GM18520 (cell line): ENCODE results near the gene RUNDC1.

Experiments
- ATAC-seq: cut with Tn5 transposase; IDR thresholded peaks from one replicate; pipeline ENCODE4 v1.9.1; 2021; ENCODE audit not compliant: unreplicated experiment

The RUNDC1 gene

DNA sequence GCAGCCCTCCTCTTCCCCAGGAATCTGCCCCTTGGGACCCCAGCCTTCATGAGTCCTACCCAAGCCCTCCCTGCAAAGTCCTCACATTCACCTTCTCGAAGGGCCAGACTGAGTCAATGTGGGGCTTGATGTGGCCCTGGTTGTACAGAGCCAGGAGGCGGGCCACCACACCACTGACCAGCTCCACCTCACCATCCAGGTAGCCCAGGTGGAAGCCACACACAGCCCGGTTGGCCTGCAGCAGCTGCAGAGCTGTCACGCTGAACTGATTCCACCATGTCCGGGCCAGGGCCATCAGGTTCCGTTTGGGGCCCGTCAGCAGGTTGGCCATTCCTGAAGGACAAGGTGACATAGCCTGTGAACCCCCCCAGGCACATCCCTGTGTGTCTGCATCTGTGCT, 35.9 kb downstream of the RUNDC1 start:
- ATAC-seq, result no peak

DNA sequence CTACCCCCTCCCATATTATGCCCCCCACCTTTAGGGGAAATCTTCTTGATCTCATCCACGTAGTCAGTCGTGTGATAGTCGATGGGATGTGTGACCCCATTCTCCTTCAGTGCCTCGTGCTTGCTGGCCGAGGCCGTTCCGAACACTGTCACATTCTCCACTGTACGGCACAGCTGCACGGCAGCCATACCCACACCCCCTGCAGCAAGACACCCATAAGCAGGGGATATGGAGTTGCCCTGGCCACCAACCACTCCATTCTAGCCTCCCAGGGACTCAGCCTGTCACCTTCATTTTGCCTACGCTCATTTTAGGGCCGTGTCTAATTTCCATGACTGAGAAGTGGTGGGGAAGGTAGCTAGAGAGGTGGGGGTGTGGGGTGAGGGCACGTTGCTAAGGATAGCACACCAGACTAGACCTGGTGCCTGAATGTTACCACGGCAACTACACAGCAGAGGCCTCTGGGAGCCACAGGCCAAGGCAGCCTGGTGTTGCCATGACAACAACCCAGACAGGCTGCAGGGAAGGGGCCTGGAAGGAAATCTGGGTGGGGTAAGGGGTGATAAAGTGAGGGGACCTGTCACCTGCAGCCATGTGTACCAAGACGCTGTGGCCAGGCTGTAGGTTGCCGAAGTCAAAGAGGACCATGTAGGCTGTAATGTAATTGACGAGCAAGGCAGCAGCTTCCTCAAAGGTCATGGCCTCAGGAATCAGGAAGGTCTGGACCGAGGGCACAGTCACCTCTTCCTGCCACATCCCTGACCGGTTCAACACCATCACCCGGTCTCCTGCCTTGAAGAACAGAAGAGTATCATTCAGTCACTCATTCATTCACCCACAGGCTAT, 37.9 kb downstream of the RUNDC1 start:
- ATAC-seq, result no peak

DNA sequence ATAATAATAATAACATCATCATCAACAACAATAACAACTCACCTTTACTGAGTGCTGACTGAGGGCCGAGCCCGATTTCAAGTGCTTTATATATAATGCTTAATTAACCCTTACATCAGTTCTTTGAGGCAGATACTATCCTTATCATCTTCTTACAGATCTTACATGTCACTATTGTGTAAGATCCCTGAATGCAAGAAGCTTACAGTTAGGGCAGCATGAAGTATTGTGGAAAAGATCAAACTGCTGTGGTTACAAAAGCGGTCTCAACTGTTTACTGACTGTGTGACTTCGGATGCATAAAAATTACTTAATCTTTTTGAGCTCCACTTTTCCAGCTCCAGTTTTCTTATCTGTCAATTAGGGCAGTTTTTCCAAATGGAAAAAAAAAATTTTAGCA, 38.6 kb downstream of the RUNDC1 start:
- ATAC-seq, result no peak

DNA sequence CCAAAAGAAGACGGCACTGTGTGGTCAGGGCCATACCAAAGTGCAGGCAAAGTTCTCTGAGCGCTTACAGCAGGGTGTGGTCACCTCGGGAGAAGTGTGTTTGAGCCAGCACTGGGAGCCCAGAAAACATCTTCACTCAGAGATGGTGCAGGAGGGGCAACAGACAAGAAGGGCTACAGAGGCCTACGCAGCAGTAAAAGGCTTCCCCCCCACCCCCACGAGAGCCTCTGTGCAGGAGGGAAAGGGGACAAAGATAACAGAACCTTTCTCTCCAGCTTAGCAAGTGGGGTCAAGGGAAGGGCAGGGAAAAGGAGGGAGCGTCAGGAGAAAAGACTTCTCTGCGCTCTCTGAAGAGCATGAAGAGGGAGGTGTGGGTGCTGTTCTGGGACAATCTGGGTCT, 39.1 kb downstream of the RUNDC1 start:
- ATAC-seq, result no peak

DNA sequence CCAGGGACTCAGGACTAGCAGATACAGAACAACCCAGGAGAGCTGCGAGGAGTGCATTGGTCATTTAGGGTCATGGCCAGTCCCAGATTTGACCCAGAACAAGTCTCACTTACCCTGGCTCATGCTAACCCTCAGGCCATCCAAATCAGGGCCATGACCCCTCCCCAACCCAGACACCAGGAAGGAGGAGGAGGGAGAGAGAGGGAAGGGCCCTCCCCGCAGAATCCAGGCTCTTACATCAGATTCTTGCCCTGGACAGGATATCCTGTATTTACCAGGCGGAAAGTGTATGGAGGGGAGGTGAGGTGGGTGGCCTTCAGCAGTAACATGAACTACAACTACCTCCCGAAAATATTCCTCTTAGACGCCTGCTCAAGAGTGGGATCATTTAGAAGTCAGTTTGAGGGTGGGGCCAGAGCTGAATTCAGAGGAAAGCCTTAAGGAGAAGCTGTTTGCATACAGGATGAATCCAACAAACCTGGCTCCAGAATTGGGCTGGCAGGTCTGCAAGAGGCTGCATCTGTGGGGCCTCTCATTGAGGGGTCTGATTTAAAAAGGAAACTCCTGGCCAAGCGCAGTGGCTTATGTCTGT, 39.8 kb downstream of the RUNDC1 start:
- no peak for ATAC-seq

DNA sequence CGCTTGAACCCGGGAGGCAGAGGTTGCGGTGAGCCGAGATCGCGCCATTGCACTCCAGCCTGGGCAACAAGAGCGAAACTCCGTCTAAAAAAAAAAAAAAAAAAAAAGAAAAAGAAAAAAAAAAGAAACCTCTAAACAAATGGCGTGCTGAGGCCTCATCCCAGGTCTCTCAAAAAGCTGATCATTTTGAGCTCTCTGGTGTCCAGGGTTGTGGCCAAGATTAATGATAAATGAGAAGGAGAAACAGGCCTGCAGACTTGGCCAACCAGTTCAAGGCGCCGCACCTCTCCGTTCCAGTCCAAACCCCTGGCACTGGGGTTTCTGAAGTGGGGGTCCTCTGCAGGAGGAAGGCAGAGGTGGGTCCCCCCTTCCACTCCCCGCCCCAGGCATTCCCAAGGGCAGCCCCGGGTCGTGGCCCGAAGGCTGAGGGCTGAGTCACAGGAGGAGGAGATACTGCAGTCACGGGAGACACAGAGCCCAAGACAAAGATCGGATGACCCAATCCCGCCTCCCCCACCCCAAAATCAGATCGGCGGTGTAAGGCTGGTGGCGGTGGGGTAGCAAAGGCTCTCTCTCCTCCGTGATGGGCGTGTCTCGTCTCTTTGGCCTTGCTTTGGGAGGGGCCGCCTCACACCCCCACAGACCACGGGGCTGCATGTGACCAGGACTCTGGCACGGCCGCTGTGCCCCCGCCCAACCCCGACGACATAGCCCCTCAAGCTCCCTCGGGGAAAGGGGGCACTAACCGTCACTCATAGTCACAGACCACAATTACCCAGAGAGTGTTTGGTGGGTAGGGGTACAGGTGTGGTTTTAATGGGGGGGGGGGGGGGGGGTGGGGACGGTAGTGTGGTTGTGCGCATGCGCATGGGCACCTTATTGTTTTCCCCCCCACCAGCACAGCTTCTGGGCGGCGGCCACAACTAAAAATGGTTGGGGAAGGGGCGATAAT, 40.7 kb downstream of the RUNDC1 start:
- ATAC-seq, result no peak

DNA sequence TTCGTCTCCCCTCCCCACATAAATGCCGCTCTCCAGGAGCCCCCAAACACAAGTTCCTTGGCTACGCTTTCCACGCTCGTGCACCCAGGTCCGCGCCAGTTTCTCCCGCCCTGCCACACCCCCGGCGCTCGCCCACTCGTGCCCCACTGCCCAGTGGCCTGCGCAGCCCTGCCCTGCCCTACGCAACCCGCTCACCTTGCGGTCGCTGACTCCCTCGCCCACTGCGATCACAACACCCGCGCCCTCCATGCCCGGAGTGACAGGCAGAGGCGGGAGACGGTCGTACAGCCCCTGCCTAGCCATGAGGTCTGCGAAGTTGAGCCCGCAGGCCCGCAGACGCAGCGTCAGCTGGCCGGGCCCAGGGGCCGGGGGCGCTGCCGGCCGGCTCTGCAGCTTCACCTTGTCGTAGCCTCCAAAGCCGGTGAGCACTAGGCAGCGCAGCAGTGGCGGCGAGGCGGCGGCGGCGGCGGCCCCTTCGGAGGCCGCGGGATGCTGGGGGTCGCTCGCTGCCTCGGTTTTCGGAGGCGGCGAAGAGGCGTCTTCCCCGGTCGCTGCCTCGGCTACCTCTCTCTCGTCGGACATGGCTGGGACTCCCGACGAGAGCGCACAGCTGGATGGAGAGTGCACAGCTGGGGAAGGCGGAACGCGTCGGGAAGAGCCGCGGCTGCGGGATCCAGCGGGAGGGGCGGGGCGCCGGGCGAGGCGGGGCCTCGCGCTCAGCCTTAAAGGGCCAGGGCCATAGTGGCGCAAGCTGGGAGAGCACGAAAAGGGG, 41.6 kb downstream of the RUNDC1 start, which contains the start of gene VAT1:
Gene VAT1, minus strand, starts transcription at position 645 of the 772 bp plus-strand sequence. Its CDS starts 63 bp downstream, at position 582.
- no peak for ATAC-seq

DNA sequence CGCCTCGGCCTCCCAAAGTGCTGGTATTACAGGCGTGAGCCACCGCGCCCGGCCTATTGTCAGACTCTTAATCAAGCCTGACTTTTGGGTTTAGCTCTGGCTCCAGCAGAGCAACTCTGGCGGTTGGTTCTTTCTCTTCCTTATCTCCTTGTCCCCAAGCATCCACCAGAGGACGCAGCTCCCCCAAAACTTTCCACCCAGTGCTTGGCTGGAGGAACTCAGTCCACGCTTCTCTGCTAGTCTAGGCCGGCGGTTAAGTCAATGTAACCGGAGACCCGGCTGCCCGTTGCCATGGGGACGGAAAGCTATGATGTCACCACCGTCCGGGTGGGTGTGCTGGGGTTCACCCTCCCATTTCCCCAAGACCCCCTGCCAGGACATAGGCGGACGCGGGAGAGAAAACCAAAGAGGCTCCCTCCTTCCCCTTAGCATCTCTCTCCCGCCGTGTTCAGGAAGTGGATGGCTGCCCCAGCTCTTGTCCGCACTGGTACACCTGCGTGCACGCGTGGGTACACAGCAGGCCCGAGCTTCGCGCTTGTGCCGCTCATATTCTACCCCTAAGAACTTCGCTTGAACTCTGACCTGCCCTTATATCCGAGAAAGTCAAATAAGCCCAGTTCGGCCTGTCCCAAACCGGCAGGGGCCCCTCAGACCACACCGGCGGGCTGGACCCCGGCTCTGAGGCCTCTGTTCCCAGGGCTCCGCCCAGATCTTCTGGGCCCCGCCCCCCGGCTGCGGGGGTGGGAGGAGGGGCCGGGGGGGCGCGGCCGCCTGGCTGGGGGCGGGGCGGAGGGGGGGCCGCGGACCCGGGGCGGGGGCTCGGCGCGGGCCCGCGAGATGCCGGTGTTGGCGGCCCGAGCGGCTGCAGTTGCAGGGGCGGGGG, 44.3 kb downstream of the RUNDC1 start, which contains the start of gene RND2:
Gene RND2, plus strand, starts transcription at position 825 of the 883 bp plus-strand sequence. CDS start 117 bp downstream, outside the sequence.
- no peak for ATAC-seq

DNA sequence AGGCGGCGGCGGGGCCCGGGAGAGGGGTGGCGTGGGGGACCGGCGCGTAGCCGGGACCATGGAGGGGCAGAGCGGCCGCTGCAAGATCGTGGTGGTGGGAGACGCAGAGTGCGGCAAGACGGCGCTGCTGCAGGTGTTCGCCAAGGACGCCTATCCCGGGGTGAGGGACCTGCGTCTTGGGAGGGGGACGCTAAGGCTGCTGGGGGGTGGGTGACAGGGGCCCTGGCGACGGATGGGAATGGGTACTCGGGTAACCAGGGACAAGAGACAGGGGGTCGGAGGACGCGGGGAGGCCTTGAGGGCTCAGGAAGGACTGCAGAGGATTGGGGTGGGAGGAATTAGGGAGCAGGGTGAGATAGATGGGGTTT, 44.9 kb downstream of the RUNDC1 start:
- ATAC-seq, result no peak

DNA sequence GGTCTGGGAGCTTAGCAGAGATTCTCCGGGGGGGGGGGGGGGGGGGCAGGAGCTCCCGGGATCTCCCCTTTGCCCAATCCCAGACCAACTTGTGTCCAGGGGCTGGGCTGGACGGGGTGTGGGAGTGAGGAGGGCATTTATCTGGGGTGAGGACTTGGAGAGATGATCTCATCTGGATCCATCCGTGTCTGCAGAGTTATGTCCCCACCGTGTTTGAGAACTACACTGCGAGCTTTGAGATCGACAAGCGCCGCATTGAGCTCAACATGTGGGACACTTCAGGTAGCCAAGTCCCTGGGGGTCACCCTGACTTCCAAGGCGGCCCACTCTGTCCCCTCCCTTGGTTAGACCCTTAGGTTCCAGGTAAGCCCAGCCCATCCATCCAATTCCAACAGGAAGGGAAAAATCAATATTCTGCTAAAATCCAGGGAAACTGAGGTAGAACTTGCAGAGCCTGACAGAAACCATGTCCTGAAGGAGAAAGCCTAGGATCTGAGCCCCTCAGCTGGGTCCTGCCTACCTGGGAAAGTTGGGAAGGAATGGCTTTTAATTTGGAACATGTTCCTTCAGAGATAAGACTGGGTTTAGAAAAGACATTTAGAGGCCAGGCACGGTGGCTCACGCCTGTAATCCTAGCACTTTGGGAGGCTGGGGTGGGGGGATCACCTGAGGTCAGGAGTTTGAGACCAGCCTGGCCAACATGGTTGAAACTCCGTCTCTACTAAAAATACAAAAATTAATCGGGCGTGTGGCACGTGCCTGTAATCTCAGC, 45.6 kb downstream of the RUNDC1 start:
- ATAC-seq, result no peak

DNA sequence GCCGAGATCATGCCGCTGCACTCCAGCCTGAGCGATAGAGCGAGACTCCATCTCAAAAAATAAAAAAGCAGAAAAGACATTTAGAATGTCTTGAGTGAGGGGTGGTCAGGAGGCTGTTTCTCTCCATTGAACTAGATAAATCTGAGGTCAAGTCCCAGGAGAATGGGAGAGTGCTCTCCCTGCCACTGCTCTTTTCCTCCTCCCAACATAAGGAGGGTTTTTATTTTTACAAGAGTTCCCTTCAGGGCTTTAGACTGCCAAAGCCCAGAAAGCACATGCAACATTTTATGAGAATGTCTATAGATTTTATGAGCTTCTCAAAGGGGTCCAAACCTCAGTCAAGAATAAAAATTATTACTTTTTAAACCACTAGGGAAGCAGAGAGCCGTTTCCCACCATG, 46.2 kb downstream of the RUNDC1 start:
- no peak for ATAC-seq

DNA sequence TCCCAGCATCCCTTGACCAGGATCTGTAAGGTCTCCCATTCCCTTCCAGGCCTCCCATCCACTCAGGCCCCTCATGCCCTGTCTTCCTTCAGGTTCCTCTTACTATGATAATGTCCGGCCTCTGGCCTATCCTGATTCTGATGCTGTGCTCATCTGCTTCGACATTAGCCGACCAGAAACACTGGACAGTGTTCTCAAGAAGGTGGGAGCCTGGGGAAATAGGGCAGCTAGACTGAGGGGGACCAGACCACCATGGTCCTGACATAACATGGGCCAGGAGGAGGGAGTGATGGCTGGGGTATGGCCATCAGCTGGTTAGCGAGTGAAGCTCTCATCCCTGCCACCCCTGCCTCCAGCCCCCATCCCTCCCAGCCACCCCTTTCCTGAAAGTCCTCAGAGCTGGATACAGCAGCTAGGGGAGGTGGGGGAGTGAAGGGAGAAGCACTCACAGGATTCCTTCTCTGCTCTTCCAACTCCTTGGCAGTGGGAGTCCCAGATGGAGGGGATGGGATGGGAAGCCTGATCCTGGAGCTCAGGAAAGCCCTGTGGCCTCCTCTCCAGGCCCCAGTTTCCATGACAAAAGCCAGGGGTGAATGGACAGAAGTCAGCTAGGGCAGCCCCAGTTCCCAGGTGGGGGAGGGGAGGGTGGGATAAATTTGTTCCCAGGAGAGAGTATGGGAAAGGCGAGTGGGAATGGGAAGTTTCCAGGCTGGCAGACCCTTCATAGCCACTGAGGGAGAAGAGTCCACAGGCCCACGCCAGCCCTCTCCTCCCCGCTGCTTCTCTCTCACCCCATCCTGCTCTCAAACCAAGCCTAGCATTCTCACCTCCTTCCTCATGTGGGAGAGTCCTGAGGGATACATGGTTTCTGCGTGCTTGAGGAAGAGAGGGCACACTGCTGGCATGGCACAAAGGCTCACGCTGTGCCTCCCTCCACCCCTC, 47.0 kb downstream of the RUNDC1 start:
- ATAC-seq, result no peak

DNA sequence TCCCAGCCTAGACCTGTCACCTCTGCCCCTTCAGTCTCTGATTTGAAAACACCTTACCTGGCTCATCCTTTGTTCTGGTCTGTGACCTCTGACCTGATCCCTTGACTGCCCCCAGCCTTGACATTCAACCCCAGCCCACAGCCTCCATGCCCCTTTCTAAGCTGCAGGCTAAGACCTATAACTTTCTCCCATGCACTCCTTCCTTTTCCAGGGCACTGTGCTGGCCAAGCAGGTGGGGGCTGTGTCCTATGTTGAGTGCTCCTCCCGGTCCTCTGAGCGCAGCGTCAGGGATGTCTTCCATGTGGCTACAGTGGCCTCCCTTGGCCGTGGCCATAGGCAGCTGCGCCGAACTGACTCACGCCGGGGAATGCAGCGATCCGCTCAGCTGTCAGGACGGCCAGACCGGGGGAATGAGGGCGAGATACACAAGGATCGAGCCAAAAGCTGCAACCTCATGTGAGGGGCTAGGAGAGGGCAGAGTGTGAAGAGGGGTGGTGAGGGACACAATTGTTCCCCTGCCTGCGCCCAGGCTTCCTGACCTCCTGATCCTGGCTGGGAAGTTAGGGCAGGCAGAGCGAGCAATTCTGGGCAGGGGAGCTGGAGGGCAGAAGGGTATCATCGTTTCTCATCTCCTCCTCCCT, 48.0 kb downstream of the RUNDC1 start:
- ATAC-seq, result no peak

DNA sequence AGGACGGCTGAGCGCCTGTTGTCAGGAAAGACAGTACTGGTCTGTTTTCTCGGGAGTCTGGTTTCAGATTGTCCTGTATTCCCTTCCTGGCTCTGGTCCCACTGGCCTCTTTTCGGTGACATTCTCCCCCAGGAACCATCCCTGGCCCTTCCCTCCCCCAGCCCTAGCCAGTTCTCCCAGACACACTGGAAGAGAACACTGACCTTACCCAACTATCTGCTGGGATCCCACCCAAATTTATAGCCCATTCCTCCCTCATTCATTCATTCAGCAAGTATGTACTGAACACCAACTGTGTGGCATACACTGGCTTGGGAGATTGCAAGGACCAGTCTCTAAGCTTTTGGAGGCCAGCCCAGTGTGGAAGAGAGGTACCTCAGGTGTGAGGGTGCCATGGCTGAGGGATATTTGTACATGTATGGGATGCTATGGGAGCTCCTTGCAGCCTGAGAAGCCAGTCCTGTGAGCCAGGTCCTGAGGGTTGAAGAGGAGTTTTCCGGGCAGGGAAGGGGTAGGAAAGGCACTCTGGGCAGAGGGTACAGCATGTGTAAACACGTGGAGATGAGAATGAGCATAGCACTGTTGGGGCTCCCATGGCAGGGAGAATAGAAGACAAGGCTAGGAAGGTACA, 49.9 kb downstream of the RUNDC1 start:
- ATAC-seq, result no peak

DNA sequence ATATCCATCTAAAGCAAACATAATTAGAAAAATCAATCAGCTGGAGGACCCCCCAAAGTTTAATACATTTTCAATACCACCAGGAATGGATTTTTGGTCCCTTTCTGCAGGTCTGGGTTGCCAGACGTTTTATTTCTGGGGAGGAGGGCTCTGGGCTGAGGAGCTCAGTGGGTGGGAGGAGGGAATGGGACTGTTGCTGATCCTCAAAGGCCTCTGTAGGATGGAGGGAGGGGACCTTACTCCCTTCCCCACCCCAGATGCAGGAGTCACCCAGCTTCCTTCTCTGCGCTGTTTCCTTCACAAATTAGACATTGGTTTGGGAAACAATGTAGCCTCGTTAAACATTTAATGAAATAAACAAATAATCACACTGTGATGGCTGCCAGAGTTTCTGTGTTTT, 51.3 kb downstream of the RUNDC1 start:
- ATAC-seq, result no peak

DNA sequence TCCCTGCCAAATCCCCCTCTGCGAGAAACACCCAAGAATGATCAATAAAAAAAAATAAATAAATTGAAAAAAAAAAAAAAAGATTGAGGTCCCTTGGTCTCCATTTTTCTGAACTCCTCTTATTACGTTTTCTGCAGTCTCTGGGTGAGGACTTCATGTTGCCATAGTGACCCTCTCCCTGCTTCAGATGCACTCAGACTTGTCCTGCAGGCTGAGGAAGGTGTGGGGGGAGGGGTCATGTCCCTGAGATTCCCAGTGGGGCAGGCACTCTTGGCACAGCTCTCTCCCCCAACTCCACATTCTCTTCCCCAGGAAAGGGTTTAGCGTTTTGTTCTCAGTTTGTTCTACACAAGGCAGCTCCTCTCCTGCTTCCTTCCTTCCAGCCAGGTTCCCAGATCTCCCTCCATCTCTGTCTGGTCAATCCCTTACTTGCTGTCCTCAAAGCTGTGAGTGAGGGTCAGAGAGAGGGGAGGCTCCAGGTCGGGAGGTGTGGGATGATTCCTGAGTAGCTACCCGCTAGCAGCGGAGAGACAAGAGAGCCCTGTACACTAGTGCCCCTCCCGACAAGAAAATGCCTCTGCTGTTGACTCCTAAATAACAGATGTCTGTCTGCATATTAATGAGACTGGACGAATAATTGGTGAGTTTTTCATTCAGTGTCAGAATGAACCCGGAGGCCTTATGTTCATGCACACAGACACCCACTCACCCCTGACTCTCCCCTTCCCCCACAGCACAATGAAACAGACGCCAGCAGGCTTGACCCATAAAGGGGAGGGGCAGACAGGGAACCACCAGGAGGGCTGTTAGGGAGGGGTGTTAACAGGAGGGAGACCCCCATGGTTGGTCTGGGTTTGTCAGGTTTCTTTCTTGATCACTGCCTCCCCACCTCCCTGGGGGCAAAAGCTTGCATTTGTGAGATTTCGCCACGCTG, 53.9 kb downstream of the RUNDC1 start:
- ATAC-seq, result no peak
